GM12892 (cell line): ENCODE data around the gene AP2B1.
"Not testable (repeated sequence)": the region's sequence is repeated elsewhere in the genome, so short reads cannot be mapped to it uniquely, and the experiment has no call there.

Source experiments
- DNase-seq: peaks from one replicate; pipeline ENCODE4 v3.0.0; 2011; ENCODE audit not compliant: insufficient read length
- FAIRE-seq: peaks from 2 replicates; lab custom pipeline; 2011; peaks lifted over from hg19 to GRCh38; lab: Jason Lieb, UNC
- POLR2A ChIP-seq: IDR thresholded peaks from 2 replicates; pipeline ENCODE4 v1.6.1; 2011; ENCODE audit warnings: low read depth, low read length, control low read depth
- POLR2AphosphoS5 ChIP-seq: IDR thresholded peaks from 2 replicates; pipeline ENCODE4 v1.6.1; 2011; ENCODE audit warnings: low read depth, low read length, control low read depth
- TAF1 ChIP-seq: IDR thresholded peaks from 2 replicates; pipeline ENCODE4 v1.6.1; 2011; ENCODE audit warnings: low read depth, mild to moderate bottlenecking, control low read depth, low read length, borderline replicate concordance

AP2B1 gene

GRCh38 chr17:35747540-35748017, 160.5 kb downstream of the AP2B1 start:
- no peak for TF ChIP-seq POLR2AphosphoS5
- TF ChIP-seq POLR2A: no peak
- no peak for TF ChIP-seq TAF1
- DNase-seq (peak; percentile 79), FAIRE-seq (no peak)

DNA sequence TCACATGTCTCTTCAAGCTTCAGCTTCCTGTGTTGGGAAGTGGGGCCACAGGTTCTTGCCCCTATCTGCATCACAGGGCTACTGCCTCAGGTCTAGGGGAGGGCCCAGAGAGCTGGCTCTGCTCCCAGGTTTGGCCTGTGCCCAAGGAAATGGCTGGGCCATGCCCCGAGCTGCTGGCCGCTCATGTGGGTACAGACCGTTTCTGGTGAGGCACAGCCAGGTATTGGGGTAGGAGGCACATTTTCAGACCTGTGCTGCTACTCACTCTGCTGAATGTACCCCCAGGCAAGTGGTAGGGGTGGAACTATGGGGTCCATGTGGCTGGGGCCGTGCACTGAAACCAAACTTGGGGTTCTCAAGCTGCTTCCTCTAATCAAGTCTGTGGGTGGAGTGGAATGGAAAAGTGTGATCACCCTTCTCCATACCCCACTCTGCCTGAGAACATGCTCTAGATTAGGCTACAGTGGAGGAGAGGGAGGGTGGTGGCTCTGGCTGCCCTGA, 161.3 kb downstream of the AP2B1 start:
- DNase-seq (no peak), FAIRE-seq (no peak)
- TF ChIP-seq TAF1 (no peak), POLR2AphosphoS5 (no peak), POLR2A (no peak)

GRCh38 chr17:35748979-35749378, 161.9 kb downstream of the AP2B1 start:
- FAIRE-seq (no peak), DNase-seq (no peak)
- TF ChIP-seq POLR2AphosphoS5: no peak
- no peak for TF ChIP-seq POLR2A
- no peak for TF ChIP-seq TAF1

DNA sequence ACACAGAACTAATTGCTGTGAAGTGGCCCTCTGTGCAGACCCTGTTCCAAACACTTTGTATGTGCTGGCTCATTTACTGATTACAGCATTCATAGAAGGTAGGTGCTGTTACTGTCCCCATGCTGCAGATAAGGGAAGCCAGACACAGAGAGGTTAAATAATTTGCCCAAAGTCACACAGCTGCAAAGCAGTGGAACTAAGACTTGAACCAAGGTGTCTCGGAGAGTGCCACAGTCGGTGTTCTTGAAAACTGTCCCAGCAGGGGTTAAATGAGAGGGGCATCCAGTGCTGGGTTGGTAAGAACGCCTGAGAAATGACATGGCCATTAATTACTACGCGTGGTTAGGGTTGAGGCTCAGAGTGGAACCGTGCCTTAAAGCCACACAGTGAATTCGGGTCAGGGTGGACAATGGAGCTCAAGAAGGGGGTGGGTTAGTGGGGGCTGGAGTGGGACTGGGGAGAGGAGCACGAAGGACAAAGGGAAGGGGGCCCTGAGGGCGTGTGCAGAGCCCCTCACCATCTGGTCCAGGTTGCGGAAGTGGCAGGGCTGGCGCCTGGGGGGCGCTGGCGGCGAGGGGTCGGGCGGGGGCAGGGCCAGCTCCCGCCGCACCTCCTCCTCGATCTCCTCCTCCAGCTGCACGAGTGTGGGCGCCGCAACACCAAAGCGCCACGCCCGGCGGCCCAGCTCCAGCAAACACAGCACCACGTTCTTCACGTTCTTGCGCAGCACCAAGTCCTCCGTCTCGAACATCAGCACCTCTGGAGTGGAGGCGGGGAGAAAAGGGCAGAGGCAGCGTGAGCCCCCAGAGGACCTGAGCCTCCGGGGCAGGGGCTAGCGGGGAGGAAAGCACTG, 162.7 kb downstream of the AP2B1 start:
- FAIRE-seq (no peak), DNase-seq (no peak)
- TF ChIP-seq TAF1: no peak
- no peak for TF ChIP-seq POLR2A
- no peak for TF ChIP-seq POLR2AphosphoS5

GRCh38 chr17:35750526-35751395, 163.6 kb downstream of the AP2B1 start:
- TF ChIP-seq POLR2AphosphoS5: no peak
- no peak for TF ChIP-seq POLR2A
- TF ChIP-seq TAF1: no peak
- DNase-seq (no peak), FAIRE-seq (no peak)

DNA sequence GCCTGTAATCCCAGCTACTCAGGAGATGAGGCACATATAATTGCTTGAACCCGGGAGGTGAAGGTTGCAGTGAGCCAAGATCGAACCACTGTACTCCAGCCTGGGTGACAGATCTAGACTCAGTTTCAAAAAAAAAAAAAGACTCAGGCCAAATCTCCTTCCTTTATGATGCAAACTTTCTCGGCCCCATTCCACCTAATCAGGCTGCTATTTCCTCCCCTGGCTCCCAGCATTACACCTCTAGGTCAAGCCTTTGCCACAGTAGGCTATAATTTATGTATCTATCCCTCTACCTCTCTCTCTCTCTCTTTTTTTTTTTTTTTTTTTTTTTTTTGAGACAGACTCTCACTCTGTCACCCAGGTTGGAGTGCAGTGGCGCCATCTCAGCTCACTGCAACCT, 164.4 kb downstream of the AP2B1 start:
- not testable (repeated sequence) for FAIRE-seq, DNase-seq

GRCh38 chr17:35752471-35752870, 165.3 kb downstream of the AP2B1 start:
- no peak for TF ChIP-seq TAF1
- no peak for FAIRE-seq
- DNase-seq: no peak

GRCh38 chr17:35752945-35753764, 166.0 kb downstream of the AP2B1 start, which contains the start of gene GAS2L2:
Gene GAS2L2, minus strand, starts transcription at chr17:35753239. Its CDS starts 389 bp downstream, at chr17:35752850.
- FAIRE-seq (no peak), DNase-seq (no peak)
- TF ChIP-seq TAF1: no peak
- no peak for TF ChIP-seq POLR2A
- TF ChIP-seq POLR2AphosphoS5: no peak

GRCh38 chr17:35757243-35757642, 170.1 kb downstream of the AP2B1 start:
- no peak for DNase-seq
- TF ChIP-seq TAF1: no peak
- TF ChIP-seq POLR2AphosphoS5: no peak
- TF ChIP-seq POLR2A: no peak
- FAIRE-seq: no peak

GRCh38 chr17:35760587-35760986, 173.5 kb downstream of the AP2B1 start, which contains the start of gene C17orf50:
Gene C17orf50, plus strand, starts transcription at chr17:35760887. Its CDS starts 55 bp downstream, at chr17:35760942.
- FAIRE-seq (no peak), DNase-seq (no peak)
- TF ChIP-seq POLR2A (no peak), POLR2AphosphoS5 (no peak), TAF1 (no peak)
